Fibroblast of the aortic adventitia (primary cell): ENCODE data around the gene IDI2. TPM values are rescaled to one million over a fixed set of nuclear protein-coding genes. Genes with fewer than 3 reads are reported as not detected.

Experiments used
- DNase-seq: peaks from one replicate; pipeline ENCODE4 v3.0.0-alpha.2; 2010; ENCODE audit warnings: low read depth
- H3K4me3 ChIP-seq: 2 replicates; pipeline ENCODE4 v1.5.1; 2011; ENCODE audit warnings: low read depth, mild to moderate bottlenecking, control low read depth, low read length, moderate library complexity
- CTCF ChIP-seq: IDR thresholded peaks from 2 replicates; pipeline ENCODE4 v1.5.1; 2011; ENCODE audit warnings: mild to moderate bottlenecking, low read length, control low read depth, inconsistent platforms; ENCODE audit not compliant: insufficient read depth
- total RNA-seq: library from RNA; depleted of rRNA; stranded (reverse); fragments of >200 nt; gene quantifications from 2 replicates; pipeline ENCODE4 v1.2.3, GENCODE V29; 2012; ENCODE audit warnings: low replicate concordance

Gene IDI2
- total RNA-seq, 1 donor = not detected

DNA sequence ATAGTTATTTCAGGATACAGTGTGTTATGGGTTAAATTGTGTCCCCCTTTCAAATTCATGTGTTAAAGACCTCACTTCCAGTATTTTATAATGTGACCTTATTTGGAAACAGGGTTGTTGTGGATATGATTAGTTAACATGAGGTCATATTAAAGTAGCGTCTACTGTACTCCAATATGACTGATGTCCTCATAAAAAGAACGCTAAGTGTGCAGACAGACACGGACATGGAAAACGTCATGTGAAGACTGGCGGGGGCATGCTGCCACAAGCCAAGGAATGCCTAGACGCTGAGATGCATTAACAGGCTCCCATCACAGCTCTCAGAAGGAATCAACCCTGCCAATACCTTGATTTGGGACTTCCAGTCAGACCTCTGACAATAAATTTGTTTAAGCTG, 29.0 kb upstream of the IDI2 start:
- peak overlapping the region; percentile 96 for H3K4me3 ChIP-seq
- no peak for DNase-seq
- no peak for TF ChIP-seq CTCF

- DNase-seq = no peak
- TF ChIP-seq CTCF = no peak
- peak overlapping the region; percentile 80 for H3K4me3 ChIP-seq
Measured at GRCh38 chr10:1050554-1050953, 24.9 kb upstream of the IDI2 start.

DNA sequence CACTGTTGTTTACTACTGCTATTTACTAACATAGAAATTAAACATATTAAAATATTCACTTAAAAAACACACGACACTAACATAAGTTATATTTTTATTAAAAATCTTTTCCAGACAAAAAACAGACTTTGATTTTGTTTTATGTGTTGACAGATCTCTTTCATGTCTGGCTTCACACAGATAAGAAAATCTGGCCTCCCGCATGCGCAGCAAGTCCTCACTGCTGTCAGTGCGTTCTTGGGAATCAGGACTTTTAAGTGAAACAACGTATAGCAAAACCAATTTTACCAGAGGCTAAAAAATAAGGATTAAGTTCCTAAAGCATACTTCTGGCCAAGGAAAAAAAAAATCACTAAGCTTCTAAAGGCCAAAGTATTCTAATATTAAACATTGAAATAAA, 24.5 kb upstream of the IDI2 start:
- DNase-seq = peak; percentile 34
- peak overlapping the region; percentile 80 for H3K4me3 ChIP-seq
- TF ChIP-seq CTCF = no peak

GRCh38 chr10:1049425-1049958, 23.8 kb upstream of the IDI2 start:
- no peak for DNase-seq
- TF ChIP-seq CTCF = no peak
- peak overlapping the region; percentile 80 for H3K4me3 ChIP-seq

- H3K4me3 ChIP-seq = peak within 1 kb of the TSS; percentile 99
- no peak for TF ChIP-seq CTCF
- peak; percentile 99 for DNase-seq
Measured at GRCh38 chr10:1048732-1049424, 23.2 kb upstream of the IDI2 start, which contains the start of gene IDI1. IDI1 (minus strand) TSS chr10:1049119; CDS start chr10:1049003, 116 bp downstream.

DNA sequence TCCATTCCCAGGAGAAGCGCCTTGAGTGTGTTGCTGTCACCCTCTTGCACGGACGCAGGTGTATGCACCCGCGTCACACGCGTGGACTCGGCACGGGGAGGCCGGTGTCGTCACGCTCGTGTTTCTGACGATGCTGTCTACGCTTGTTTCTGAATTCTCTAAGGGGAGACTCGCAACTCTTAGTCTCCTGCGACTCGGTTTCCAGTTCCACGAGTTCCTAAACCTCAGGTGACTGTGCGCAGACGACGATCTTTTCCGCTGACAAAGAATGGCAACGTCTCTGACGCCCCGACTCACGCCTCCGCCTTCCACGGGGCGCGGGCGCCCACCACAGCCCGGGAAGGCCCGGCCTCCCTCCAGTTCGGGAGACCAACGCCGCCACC, 22.7 kb upstream of the IDI2 start:
- TF ChIP-seq CTCF = no peak
- DNase-seq = peak; percentile 51
- peak overlapping the region; percentile 99 for H3K4me3 ChIP-seq

DNA sequence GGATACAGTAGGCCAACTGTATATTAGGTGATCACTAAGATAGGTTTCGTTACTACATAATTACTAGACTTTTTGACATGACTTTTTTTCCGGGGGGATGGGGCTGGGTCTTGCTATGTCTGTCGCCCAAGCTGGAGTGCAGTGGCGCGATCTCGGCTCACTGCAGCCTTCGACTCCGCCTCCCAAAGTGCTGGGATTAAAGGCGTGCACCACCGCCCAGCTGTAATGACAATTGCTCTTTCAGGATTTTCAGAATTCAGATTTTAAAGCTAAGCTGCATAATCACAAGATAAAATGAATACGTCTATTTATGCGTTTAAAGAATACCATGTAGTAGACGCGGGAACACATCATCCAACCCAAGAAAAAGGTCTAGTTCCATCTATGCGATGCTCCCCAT, 22.3 kb upstream of the IDI2 start:
- peak overlapping the region; percentile 99 for H3K4me3 ChIP-seq
- TF ChIP-seq CTCF = no peak
- no peak for DNase-seq
